K562 (cell line): ENCODE results near the gene COPS6. TPM values are rescaled to one million over a fixed set of nuclear protein-coding genes. Genes with fewer than 3 reads are reported as not detected.

Experiments used
- FOSL1 ChIP-seq: fragments of 200-800 bp; sonication (Bioruptor generic); conservative IDR thresholded peaks from 2 replicates; pipeline ENCODE4 v1.6.1; 2016; ENCODE audit warnings: missing genetic modification characterization, missing compliant biosample characterization
- FOXK1 ChIP-seq: sonication (generic); formaldehyde crosslinking; IDR thresholded peaks from 2 replicates; pipeline ENCODE4 v1.8.0; 2022; ENCODE audit warnings: missing genetic modification reagents, mild to moderate bottlenecking, borderline replicate concordance
- GATAD2A ChIP-seq: fragments of 450-650 bp; IDR thresholded peaks from 2 replicates; pipeline ENCODE4 v1.6.1; 2017
- ILF3 ChIP-seq: fragments of 450-650 bp; IDR thresholded peaks from 2 replicates; pipeline ENCODE4 v1.6.1; 2018; ENCODE audit warnings: antibody characterized with exemption, mild to moderate bottlenecking, moderate library complexity, borderline replicate concordance
- ILK ChIP-seq: fragments of 450-650 bp; IDR thresholded peaks from 2 replicates; pipeline ENCODE4 v1.6.1; 2016; ENCODE audit warnings: missing genetic modification characterization, low read depth, mild to moderate bottlenecking, missing compliant biosample characterization, moderate library complexity, borderline replicate concordance
- KAT7 ChIP-seq: sonication (generic); formaldehyde crosslinking; IDR thresholded peaks from 2 replicates; pipeline ENCODE4 v1.8.0; 2022; ENCODE audit warnings: missing genetic modification reagents, mild to moderate bottlenecking, borderline replicate concordance
- PHB ChIP-seq: fragments of 250-450 bp; sonication (Bioruptor Pico); IDR thresholded peaks from 2 replicates; pipeline ENCODE4 v1.5.0; 2021
- POLR2A ChIP-seq: fragments of 450-650 bp; conservative IDR thresholded peaks from 2 replicates; pipeline ENCODE4 v1.6.1; 2016
- POLR2AphosphoS2 ChIP-seq: IDR thresholded peaks from 2 replicates; pipeline ENCODE4 v1.6.1; 2012; ENCODE audit warnings: low read length, improper control_type of control experiment
- SUPT5H ChIP-seq: fragments of 450-650 bp; IDR thresholded peaks from 2 replicates; pipeline ENCODE4 v1.6.1; 2016
- THRB ChIP-seq: fragments of 450-650 bp; formaldehyde crosslinking; conservative IDR thresholded peaks from 2 replicates; pipeline ENCODE4 v1.4.0; 2022; ENCODE audit warnings: mild to moderate bottlenecking, missing genetic modification characterization
- ZBTB33 ChIP-seq: sonication (generic); formaldehyde crosslinking; IDR thresholded peaks from 2 replicates; pipeline ENCODE4 v1.8.1; 2023; ENCODE audit warnings: mild to moderate bottlenecking, missing genetic modification reagents
- ZC3H8 ChIP-seq: fragments of 450-650 bp; IDR thresholded peaks from 2 replicates; pipeline ENCODE4 v1.6.1; 2017
- ZMIZ1 ChIP-seq, 2 experiments: fragments of 150-350 bp in 1 of 2; IDR thresholded peaks; 2 replicates each; pipeline ENCODE4 v1.6.1; 2012 to 2016; ENCODE audit warnings: low read depth in 2 of 2, low read length in 2 of 2, mild to moderate bottlenecking in 1 of 2, moderate library complexity in 1 of 2
- ZNF184 ChIP-seq: sonication (generic); formaldehyde crosslinking; IDR thresholded peaks from 2 replicates; pipeline ENCODE4 v1.5.0; 2020; ENCODE audit warnings: missing genetic modification reagents
- ZNF609 ChIP-seq: sonication (generic); formaldehyde crosslinking; IDR thresholded peaks from 2 replicates; pipeline ENCODE4 v1.8.1; 2023; ENCODE audit warnings: missing genetic modification reagents, mild to moderate bottlenecking, borderline replicate concordance
- polyA plus RNA-seq, 8 experiments: library from polyadenylated mRNA; depleted of rRNA in 4 of 8; stranded (reverse) in 5 of 8; unstranded in 3 of 8; fragments of >200 nt; fragmentation: Nextera tagmentation in 2 of 8; fragmentation: Illumina TruSeq in 1 of 8; extraction: Ambion mirVana in 2 of 8; extraction: Trizol in 1 of 8; gene quantifications; 2 replicates each; pipeline versions ENCODE4 v1.2.1 to v1.2.3, GENCODE V29; 2011 to 2014; ENCODE audit warnings: inconsistent platforms in 1 of 8, missing spikeins in 1 of 8
- total RNA-seq, 7 experiments: library from RNA; depleted of rRNA in 6 of 7; stranded (reverse); fragments of >200 nt in 6 of 7; fragmentation: Illumina TruSeq in 2 of 7; extraction: Trizol in 2 of 7; gene quantifications; 2 replicates each; pipeline versions ENCODE4 v1.2.1 to v1.2.3, GENCODE V29; 2011 to 2021; ENCODE audit warnings: low replicate concordance in 1 of 7

COPS6 gene
- total and polyA plus RNA-seq, 9 of the 15 experiments (the other 6 are each of a cell fraction or from before 2014, with no cell fraction given): 63.0 to 331 (median 168) TPM

- no peak for TF ChIP-seq ZC3H8
- no peak for TF ChIP-seq ILK (tag)
- TF ChIP-seq PHB (CRISPR knock-in tag): peak; percentile 86; the same call in 1 of the 2 replicates
- TF ChIP-seq ZNF609 (CRISPR knock-in tag): no peak
- peak; percentile 39; the same call in 1 of the 2 replicates for TF ChIP-seq ZBTB33 (CRISPR knock-in tag)
- peak; percentile 89; the same call in 1 of the 2 replicates for TF ChIP-seq POLR2AphosphoS2
- peak; percentile 79 for TF ChIP-seq SUPT5H
- TF ChIP-seq GATAD2A: no peak
- TF ChIP-seq KAT7 (CRISPR knock-in tag): no peak
- TF ChIP-seq ILF3: peak; percentile 72; the same call in 1 of the 2 replicates
- peak; percentile 16; the same call in 1 of the 2 replicates for TF ChIP-seq THRB (CRISPR knock-in tag)
- peak; percentile 84 for TF ChIP-seq POLR2A
- no peak for TF ChIP-seq ZNF184 (CRISPR knock-in tag)
- no peak for TF ChIP-seq FOSL1 (tag)
- TF ChIP-seq ZMIZ1 (IDR thresholded peaks at IDR 0.05; ENCODE audit: low read depth in 2 of 2, low read length in 2 of 2): 0 out of 4 replicates have a peak, but pooled peaks of 1 of the 2 experiments have one; percentile 22
- TF ChIP-seq FOXK1: 0 out of 2 replicates have a peak, but pooled peaks have one; percentile 42
Measured at GRCh38 chr7:100091411-100092181, 2.8 kb downstream of the COPS6 start (continued).
